ENCODE data around the gene TRIM67. TPM values are rescaled to one million over a fixed set of nuclear protein-coding genes. Genes with fewer than 3 reads are reported as not detected.
A peak's percentile ranks its signal among the peaks of the same experiment; 100 is the strongest.

TRIM67 gene
- total and polyA plus RNA-seq, 4 donors: under 0.01 to 0.09 TPM; not detected in 2

DNA sequence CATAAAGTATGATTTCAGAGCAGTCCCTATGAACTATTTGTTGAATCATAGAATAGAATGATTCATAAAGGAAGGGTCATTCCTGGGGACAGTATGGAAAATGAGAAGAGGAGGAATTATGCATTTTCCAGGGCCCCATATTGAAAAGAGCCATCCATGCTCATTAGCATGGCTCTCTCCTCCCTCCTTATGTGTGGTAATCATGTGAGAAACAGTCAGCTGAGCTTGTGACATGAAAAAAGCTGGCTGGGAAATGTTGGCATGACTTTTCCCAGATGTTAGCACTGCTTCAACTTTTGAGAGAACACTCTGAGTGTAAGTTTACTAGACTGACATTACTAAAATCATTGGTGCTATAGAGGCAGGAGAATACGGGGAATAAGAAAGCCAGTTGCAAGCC, 16.1 kb downstream of the TRIM67 start:
- ATAC-seq (ENCODE audit: insufficient read depth, low FRiP score) (no peak), DNase-seq (peak; percentile 59 to 92 (median 87))
- WGBS, 2 donors: 76 to 94% methylated on average over 1 of the region's 1 CpG
- TF ChIP-seq, protein P1, sequence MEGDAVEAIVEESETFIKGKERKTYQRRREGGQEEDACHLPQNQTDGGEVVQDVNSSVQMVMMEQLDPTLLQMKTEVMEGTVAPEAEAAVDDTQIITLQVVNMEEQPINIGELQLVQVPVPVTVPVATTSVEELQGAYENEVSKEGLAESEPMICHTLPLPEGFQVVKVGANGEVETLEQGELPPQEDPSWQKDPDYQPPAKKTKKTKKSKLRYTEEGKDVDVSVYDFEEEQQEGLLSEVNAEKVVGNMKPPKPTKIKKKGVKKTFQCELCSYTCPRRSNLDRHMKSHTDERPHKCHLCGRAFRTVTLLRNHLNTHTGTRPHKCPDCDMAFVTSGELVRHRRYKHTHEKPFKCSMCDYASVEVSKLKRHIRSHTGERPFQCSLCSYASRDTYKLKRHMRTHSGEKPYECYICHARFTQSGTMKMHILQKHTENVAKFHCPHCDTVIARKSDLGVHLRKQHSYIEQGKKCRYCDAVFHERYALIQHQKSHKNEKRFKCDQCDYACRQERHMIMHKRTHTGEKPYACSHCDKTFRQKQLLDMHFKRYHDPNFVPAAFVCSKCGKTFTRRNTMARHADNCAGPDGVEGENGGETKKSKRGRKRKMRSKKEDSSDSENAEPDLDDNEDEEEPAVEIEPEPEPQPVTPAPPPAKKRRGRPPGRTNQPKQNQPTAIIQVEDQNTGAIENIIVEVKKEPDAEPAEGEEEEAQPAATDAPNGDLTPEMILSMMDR (IDR thresholded peaks at IDR 0.05; ENCODE audit: control extremely low read depth, extremely low read depth): no peak
- Histone ChIP-seq H3K9ac (ENCODE audit: insufficient read depth in 1 of 2, low read length in 2 of 2) (no peak overlapping the region), H3K4me3 (no peak overlapping the region), H3K27me3 (ENCODE audit: control insufficient read depth in 3 of 3, insufficient read depth in 3 of 3, low read length in 2 of 3) (peaks cover 0 to 2% (median 0%) of the 10 kb centered on the region in 3 donors), H3K4me1 (ENCODE audit: control insufficient read depth in 5 of 5, insufficient read depth in 5 of 5, low read length in 5 of 5) (peaks cover 0 to 12% (median 0%) of the 10 kb centered on the region in 5 donors), H3K36me3 (ENCODE audit: control insufficient read depth in 4 of 4, insufficient read depth in 4 of 4, low read length in 4 of 4) (no peaks in the 10 kb centered on the region), H3K9me3 (ENCODE audit: control insufficient read depth in 4 of 4, insufficient read depth in 3 of 4, low read length in 3 of 4) (peaks cover 0 to 7% (median 2%) of the 10 kb centered on the region in 4 donors), H3K27ac (ENCODE audit: low read depth in 1 of 2, low read length in 1 of 2) (no peak overlapping the region)

DNA sequence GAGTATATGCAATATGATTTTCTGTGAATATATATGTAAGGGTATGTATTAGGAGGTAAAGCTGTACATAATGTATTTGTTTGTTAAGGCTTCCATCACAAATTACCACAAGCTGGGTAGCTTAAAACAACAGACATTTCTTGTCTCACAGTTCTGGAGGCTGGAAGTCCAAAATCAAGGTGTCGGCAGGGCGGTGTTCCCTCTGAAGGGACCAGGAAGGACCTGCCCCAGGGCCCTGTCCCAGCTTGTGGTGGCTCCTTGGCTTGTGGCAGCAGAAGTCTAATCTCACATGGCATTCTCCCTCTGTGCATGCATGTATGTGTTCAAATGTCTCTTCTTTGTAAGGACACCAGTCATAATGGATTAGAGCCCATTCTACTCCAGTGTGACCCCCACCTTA, 17.1 kb downstream of the TRIM67 start:
- TF ChIP-seq, protein P1 (IDR thresholded peaks at IDR 0.05; ENCODE audit: control extremely low read depth, extremely low read depth): no peak
- H3K9me3 ChIP-seq (ENCODE audit: control insufficient read depth in 4 of 4, insufficient read depth in 3 of 4, low read length in 3 of 4): peaks cover 0 to 7% (median 2%) of the 10 kb centered on the region in 4 donors
- WGBS, 2 donors: 99 to 100% methylated on average over 2 of the region's 2 CpGs
- ATAC-seq (ENCODE audit: insufficient read depth, low FRiP score) (no peak), DNase-seq (no peak)
- H3K4me1 ChIP-seq (ENCODE audit: control insufficient read depth in 5 of 5, insufficient read depth in 5 of 5, low read length in 5 of 5): peaks cover 0 to 12% (median 0%) of the 10 kb centered on the region in 5 donors
- no peak overlapping the region for H3K4me3 ChIP-seq
- H3K9ac ChIP-seq (ENCODE audit: insufficient read depth in 1 of 2, low read length in 2 of 2): no peak overlapping the region
- H3K27me3 ChIP-seq (ENCODE audit: control insufficient read depth in 3 of 3, insufficient read depth in 3 of 3, low read length in 2 of 3): peaks cover 0 to 2% (median 0%) of the 10 kb centered on the region in 3 donors
- no peaks in the 10 kb centered on the region for H3K36me3 ChIP-seq (ENCODE audit: control insufficient read depth in 4 of 4, insufficient read depth in 4 of 4, low read length in 4 of 4)
- H3K27ac ChIP-seq (ENCODE audit: low read depth in 1 of 2, low read length in 1 of 2): no peak overlapping the region

- H3K27me3 ChIP-seq (ENCODE audit: control insufficient read depth in 3 of 3, insufficient read depth in 3 of 3, low read length in 2 of 3): peaks cover 0 to 2% (median 0%) of the 10 kb centered on the region in 3 donors
- peaks cover 0 to 7% (median 2%) of the 10 kb centered on the region in 4 donors for H3K9me3 ChIP-seq (ENCODE audit: control insufficient read depth in 4 of 4, insufficient read depth in 3 of 4, low read length in 3 of 4)
- H3K9ac ChIP-seq (ENCODE audit: insufficient read depth in 1 of 2, low read length in 2 of 2): no peak overlapping the region
- TF ChIP-seq, protein P1 (IDR thresholded peaks at IDR 0.05; ENCODE audit: control extremely low read depth, extremely low read depth): no peak
- 98 to 100% methylated on average over 1 of the region's 1 CpG for WGBS, 2 donors
- peaks cover 0 to 12% (median 0%) of the 10 kb centered on the region in 5 donors for H3K4me1 ChIP-seq (ENCODE audit: control insufficient read depth in 5 of 5, insufficient read depth in 5 of 5, low read length in 5 of 5)
- no peak overlapping the region for H3K4me3 ChIP-seq
- ATAC-seq (ENCODE audit: insufficient read depth, low FRiP score) (no peak), DNase-seq (no peak)
- H3K36me3 ChIP-seq (ENCODE audit: control insufficient read depth in 4 of 4, insufficient read depth in 4 of 4, low read length in 4 of 4): no peaks in the 10 kb centered on the region
- H3K27ac ChIP-seq (ENCODE audit: low read depth in 1 of 2, low read length in 1 of 2): no peak overlapping the region
These were observed 18.2 kb downstream of the TRIM67 start for GRCh38 chr1:231180034-231180433.

DNA sequence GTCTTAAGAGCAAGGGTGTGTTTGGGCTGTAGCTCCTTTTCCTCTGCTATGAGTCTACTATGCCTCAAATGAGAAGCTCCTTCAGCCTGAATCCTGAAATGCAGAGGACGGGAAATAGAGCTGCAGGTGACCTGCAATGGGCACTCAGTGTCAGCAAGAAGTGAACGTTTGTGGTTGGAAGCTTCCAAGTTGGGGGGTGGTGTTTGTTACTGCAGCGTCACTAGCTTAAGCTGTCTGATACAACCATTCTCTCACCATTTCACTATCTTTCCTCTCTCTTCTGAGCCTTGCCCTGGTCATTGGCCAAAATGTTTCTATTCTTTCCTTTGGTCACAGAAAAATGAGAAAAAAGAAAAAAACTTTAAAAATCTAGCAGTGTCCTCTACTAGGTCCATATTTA, 19.4 kb downstream of the TRIM67 start:
- H3K9me3 ChIP-seq (ENCODE audit: control insufficient read depth in 4 of 4, insufficient read depth in 3 of 4, low read length in 3 of 4): peaks cover 0 to 7% (median 2%) of the 10 kb centered on the region in 4 donors
- no peaks in the 10 kb centered on the region for H3K27me3 ChIP-seq (ENCODE audit: control insufficient read depth in 3 of 3, insufficient read depth in 3 of 3, low read length in 2 of 3)
- TF ChIP-seq, protein P1 (IDR thresholded peaks at IDR 0.05; ENCODE audit: control extremely low read depth, extremely low read depth): no peak
- H3K27ac ChIP-seq (ENCODE audit: low read depth in 1 of 2, low read length in 1 of 2): no peak overlapping the region
- H3K4me3 ChIP-seq: no peak overlapping the region
- H3K36me3 ChIP-seq (ENCODE audit: control insufficient read depth in 4 of 4, insufficient read depth in 4 of 4, low read length in 4 of 4): no peaks in the 10 kb centered on the region
- ATAC-seq (ENCODE audit: insufficient read depth, low FRiP score) (no peak), DNase-seq (no peak)
- no peak overlapping the region for H3K9ac ChIP-seq (ENCODE audit: insufficient read depth in 1 of 2, low read length in 2 of 2)
- WGBS, 2 donors: 84 to 92% methylated on average over 3 of the region's 3 CpGs
- H3K4me1 ChIP-seq (ENCODE audit: control insufficient read depth in 5 of 5, insufficient read depth in 5 of 5, low read length in 5 of 5): peaks cover 0 to 12% (median 0%) of the 10 kb centered on the region in 5 donors

All from lung (tissue), 12 donors.